Heart left ventricle (tissue), 16 donors: ENCODE results near the gene KATNBL1. TPM values are rescaled to one million over a fixed set of nuclear protein-coding genes. Genes with fewer than 3 reads are reported as not detected.

Source experiments
- ATAC-seq, 4 donors: fragments of 200-7000 bp; cut with Tn5 transposase; one replicate each; pipeline ENCODE4 v1.9.1; 2020 to 2022; ENCODE audit warnings: moderate library complexity in 4 of 4, mild to moderate bottlenecking in 3 of 4, moderate number of reproducible peaks in 1 of 4
- DNase-seq, 5 donors: peaks; one replicate each; pipeline ENCODE4 v3.0.0-alpha.2; 2020
- H3K27ac ChIP-seq, 12 donors: fragments of 200-600 bp; sonication (generic) in 4 of 12; one replicate each; pipeline versions ENCODE4 v1.5.0 to v1.8.0; 2016 to 2022; ENCODE audit warnings: mild to moderate bottlenecking in 2 of 12
- H3K27me3 ChIP-seq, 9 donors: fragments of 200-600 bp; sonication (generic) in 2 of 9; one replicate each; pipeline versions ENCODE4 v1.5.1 to v1.8.0; 2016 to 2022; ENCODE audit warnings: mild to moderate bottlenecking in 3 of 9
- H3K36me3 ChIP-seq, 9 donors: fragments of 200-600 bp; sonication (generic) in 2 of 9; one replicate each; pipeline versions ENCODE4 v1.5.0 to v1.8.0; 2018 to 2022; ENCODE audit warnings: mild to moderate bottlenecking in 2 of 9
- H3K4me1 ChIP-seq, 12 donors: fragments of 200-600 bp; sonication (generic) in 4 of 12; one replicate each; pipeline versions ENCODE4 v1.5.0 to v1.8.0; 2016 to 2022; ENCODE audit warnings: mild to moderate bottlenecking in 3 of 12
- H3K4me3 ChIP-seq, 12 donors: fragments of 200-600 bp; sonication (generic) in 4 of 12; one replicate each; pipeline versions ENCODE4 v1.5.0 to v1.8.0; 2017 to 2022; ENCODE audit warnings: mild to moderate bottlenecking in 9 of 12, moderate library complexity in 4 of 12
- H3K9me3 ChIP-seq, 12 donors: fragments of 200-600 bp; sonication (generic) in 4 of 12; one replicate each; pipeline versions ENCODE4 v1.5.0 to v1.8.0; 2016 to 2022; ENCODE audit warnings: mild to moderate bottlenecking in 1 of 12
- POLR2A ChIP-seq, 2 donors: fragments of 450-650 bp; IDR thresholded peaks; one replicate each; pipeline ENCODE4 v1.6.1; 2017; ENCODE audit warnings: antibody characterized with exemption in 2 of 2, mild to moderate bottlenecking in 2 of 2, moderate library complexity in 2 of 2
- WGBS, 4 donors: extraction: QIAGEN DNeasy Blood & Tissue Kit in 2 of 4; methylation state at CpG; one replicate each; pipeline versions ENCODE4 v1.1.5 to v1.1.7; 2013 to 2018; 5-methylcytosine and 5-hydroxymethylcytosine counted together
- intact Hi-C, 10 donors: fragments of 100-400 bp; cut with DNase I; formaldehyde crosslinking; loops; one replicate each; pipeline versions ENCODE4 v1.11.1 to v1.14.2; 2022
- polyA plus RNA-seq, 2 donors: library from polyadenylated mRNA; stranded (reverse); fragments of 200-250 nt; gene quantifications; one replicate each; pipeline ENCODE4 v1.2.3, GENCODE V29; 2013
- total RNA-seq, 9 donors: library from RNA; depleted of rRNA in 2 of 9; stranded (reverse); fragments of >200 nt in 2 of 9; fragmentation: NEBNext Ultra II Directional in 3 of 9; extraction: Animal tissue kit (Norgen Biotek cat#: 25700) in 3 of 9; gene quantifications; one replicate each; pipeline versions ENCODE4 v1.1.0 to v1.2.4, GENCODE V29; 2016 to 2023
- TF ChIP-seq, protein P1 (sequence below), 12 donors: fragments of 200-600 bp; sonication (generic) in 4 of 12; IDR thresholded peaks; one replicate each; pipeline versions ENCODE4 v1.5.0 to v1.8.0; 2018 to 2022; ENCODE audit warnings: antibody characterized with exemption in 12 of 12, mild to moderate bottlenecking in 5 of 12
- donor health status: ischemic (EF 13 %, LVEDD 7.1; RV severe dilation, severe dysfunction).
- donor health status: healthy with polysubstance abuse.
- donor health status: DM: no; HTN: yes; CAD: no.
- donor health status: DM: no; HTN: no; CAD: no.
- donor health status: ischemic (EF 25% LVEDD 6.9; RV normal size, moderate dysfunction).
- donor health status: ischemic (EF 25% LVEDD 5.7; RV mildly dilated, moderate dysfunction).
- donor health status: healthy.
- donor health status: DM: yes; HTN: yes; CAD: no.
- donor health status: ischemic (EF 35%, LVEDD 5.7; RV mildly dilated, moderate dysfunction).
- donor health status: nonischemic (EF 11% LVEDD 7.7; RV severe dilation, severe dysfunction).
- donor health status: DM: yes; HTN: yes; CAD: no.
- donor health status: PGD.
- donor health status: ischemic (EF 29% LVEDD 5.4; RV normal size, mild dysfunction).
- donor health status: nonischemic (EF 23%, LVEDD 6.1; RV moderate dilation, normal function).

The KATNBL1 gene
- total and polyA plus RNA-seq, 11 donors: 10.1 to 21.7 (median 15.6) TPM

DNA sequence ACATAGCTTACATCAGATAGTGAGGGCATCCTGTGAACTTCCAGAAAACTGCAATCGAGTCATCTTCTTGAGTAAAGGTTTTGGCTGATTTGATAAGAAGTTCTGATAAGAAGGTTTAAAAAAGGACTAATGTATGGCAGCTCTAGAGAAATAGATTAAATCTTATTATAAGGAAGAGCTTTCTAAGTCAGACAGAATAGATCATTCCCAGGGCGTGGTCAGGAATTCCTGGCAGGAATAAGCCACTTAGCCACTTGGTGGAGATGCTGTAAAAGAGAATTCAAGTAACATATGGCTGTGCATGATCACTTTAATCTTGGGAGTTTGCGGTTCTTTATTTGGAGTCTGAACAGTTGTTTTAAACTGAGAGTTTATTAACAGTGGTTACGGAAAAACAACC, 90.6 kb downstream of the KATNBL1 start:
- DNase-seq (no peak), ATAC-seq (no peak)
- peaks cover 0 to 25% (median 0%) of the 10 kb centered on the region in 9 donors for H3K27me3 ChIP-seq
- H3K36me3 ChIP-seq: no peaks in the 10 kb centered on the region
- H3K4me3 ChIP-seq: no peak overlapping the region
- 71 to 76% (median 75%) methylated on average over 4 of the region's 4 CpGs for WGBS, 4 donors
- H3K9me3 ChIP-seq: no peaks in the 10 kb centered on the region
- H3K27ac ChIP-seq: no peak overlapping the region
- H3K4me1 ChIP-seq: no peaks in the 10 kb centered on the region
- intact Hi-C loops: loop anchor here in 1 of 10 donors (5.0 kb wide), 1 partner anchor 52 kb away; no protein-coding TSS in a partner anchor
- TF ChIP-seq POLR2A (IDR thresholded peaks at IDR 0.05): no peak
- TF ChIP-seq, protein P1, sequence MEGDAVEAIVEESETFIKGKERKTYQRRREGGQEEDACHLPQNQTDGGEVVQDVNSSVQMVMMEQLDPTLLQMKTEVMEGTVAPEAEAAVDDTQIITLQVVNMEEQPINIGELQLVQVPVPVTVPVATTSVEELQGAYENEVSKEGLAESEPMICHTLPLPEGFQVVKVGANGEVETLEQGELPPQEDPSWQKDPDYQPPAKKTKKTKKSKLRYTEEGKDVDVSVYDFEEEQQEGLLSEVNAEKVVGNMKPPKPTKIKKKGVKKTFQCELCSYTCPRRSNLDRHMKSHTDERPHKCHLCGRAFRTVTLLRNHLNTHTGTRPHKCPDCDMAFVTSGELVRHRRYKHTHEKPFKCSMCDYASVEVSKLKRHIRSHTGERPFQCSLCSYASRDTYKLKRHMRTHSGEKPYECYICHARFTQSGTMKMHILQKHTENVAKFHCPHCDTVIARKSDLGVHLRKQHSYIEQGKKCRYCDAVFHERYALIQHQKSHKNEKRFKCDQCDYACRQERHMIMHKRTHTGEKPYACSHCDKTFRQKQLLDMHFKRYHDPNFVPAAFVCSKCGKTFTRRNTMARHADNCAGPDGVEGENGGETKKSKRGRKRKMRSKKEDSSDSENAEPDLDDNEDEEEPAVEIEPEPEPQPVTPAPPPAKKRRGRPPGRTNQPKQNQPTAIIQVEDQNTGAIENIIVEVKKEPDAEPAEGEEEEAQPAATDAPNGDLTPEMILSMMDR (IDR thresholded peaks at IDR 0.05): no peak

GRCh38 chr15:34116620-34117019, 93.3 kb downstream of the KATNBL1 start:
- Histone ChIP-seq H3K27me3 (peaks cover 0 to 25% (median 0%) of the 10 kb centered on the region in 9 donors), H3K36me3 (no peaks in the 10 kb centered on the region), H3K4me1 (no peaks in the 10 kb centered on the region), H3K4me3 (no peak overlapping the region), H3K27ac (no peak overlapping the region), H3K9me3 (no peaks in the 10 kb centered on the region)
- ATAC-seq: no peak
- 84 to 89% (median 86%) methylated on average over 2 of the region's 2 CpGs for WGBS, 4 donors
- DNase-seq: no peak
- TF ChIP-seq, protein P1 (IDR thresholded peaks at IDR 0.05): no peak
- no peak for TF ChIP-seq POLR2A (IDR thresholded peaks at IDR 0.05)
- intact Hi-C loops: loop anchor here in 1 of 10 donors (5.0 kb wide), 1 partner anchor 49 kb away; no protein-coding TSS in a partner anchor

GRCh38 chr15:34114739-34115138, 95.2 kb downstream of the KATNBL1 start:
- WGBS, 4 donors: 58 to 84% (median 65%) methylated on average over 3 of the region's 3 CpGs
- DNase-seq (no peak), ATAC-seq (no peak)
- TF ChIP-seq, protein P1 (IDR thresholded peaks at IDR 0.05): no peak
- TF ChIP-seq POLR2A (IDR thresholded peaks at IDR 0.05): no peak
- Histone ChIP-seq H3K36me3 (no peaks in the 10 kb centered on the region), H3K9me3 (no peaks in the 10 kb centered on the region), H3K4me1 (no peaks in the 10 kb centered on the region), H3K4me3 (no peak overlapping the region), H3K27me3 (peaks cover 0 to 25% (median 0%) of the 10 kb centered on the region in 9 donors), H3K27ac (no peak overlapping the region)
- intact Hi-C loops: loop anchor here in 1 of 10 donors (5.0 kb wide), 1 partner anchor 47 kb away; no protein-coding TSS in a partner anchor

GRCh38 chr15:34114215-34114614, 95.7 kb downstream of the KATNBL1 start:
- no peak for TF ChIP-seq POLR2A (IDR thresholded peaks at IDR 0.05)
- TF ChIP-seq, protein P1 (IDR thresholded peaks at IDR 0.05): no peak
- H3K4me1 ChIP-seq: no peaks in the 10 kb centered on the region
- DNase-seq: no peak
- ATAC-seq: no peak
- H3K36me3 ChIP-seq: no peaks in the 10 kb centered on the region
- H3K27me3 ChIP-seq: peaks cover 0 to 25% (median 0%) of the 10 kb centered on the region in 9 donors
- 47 to 68% (median 50%) methylated on average over 2 of the region's 2 CpGs for WGBS, 4 donors
- no peak overlapping the region for H3K4me3 ChIP-seq
- intact Hi-C loops: no loop called here
- H3K9me3 ChIP-seq: no peaks in the 10 kb centered on the region
- H3K27ac ChIP-seq: no peak overlapping the region
